DMS153 treated with DMSO at 0.1 percent for 48 hours (cell line): Measurements from ENCODE around the gene GOLGA6L1.
"Not testable (repeated sequence)": the region's sequence is repeated elsewhere in the genome, so short reads cannot be mapped to it uniquely, and the experiment has no call there.

Source experiments
- DNase-seq: peaks from one replicate; lab custom pipeline; 2025; ENCODE audit not compliant: unreplicated experiment; lab: John Stamatoyannopoulos, UW

Gene GOLGA6L1, protein sequence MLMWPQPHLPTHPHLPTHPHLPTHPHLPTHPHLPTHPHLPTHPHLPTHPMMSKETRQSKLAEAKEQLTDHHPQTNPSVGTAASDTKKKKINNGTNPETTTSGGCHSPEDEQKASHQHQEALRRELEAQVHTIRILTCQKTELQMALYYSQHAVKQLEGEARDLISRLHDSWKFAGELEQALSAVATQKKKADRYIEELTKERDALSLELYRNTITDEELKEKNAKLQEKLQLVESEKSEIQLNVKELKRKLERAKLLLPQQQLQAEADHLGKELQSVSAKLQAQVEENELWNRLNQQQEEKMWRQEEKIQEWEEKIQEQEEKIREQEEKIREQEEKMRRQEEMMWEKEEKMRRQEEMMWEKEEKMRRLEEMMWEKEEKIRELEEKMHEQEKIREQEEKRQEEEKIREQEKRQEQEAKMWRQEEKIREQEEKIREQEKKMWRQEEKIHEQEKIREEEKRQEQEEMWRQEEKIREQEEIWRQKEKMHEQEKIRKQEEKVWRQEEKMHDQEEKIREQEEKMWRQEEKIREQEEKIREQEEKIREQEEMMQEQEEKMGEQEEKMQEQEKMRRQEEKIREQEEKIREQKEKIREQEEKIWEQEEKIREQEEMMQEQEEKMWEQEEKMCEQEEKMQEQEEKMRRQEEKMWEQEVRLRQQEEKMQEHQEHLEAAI

DNA sequence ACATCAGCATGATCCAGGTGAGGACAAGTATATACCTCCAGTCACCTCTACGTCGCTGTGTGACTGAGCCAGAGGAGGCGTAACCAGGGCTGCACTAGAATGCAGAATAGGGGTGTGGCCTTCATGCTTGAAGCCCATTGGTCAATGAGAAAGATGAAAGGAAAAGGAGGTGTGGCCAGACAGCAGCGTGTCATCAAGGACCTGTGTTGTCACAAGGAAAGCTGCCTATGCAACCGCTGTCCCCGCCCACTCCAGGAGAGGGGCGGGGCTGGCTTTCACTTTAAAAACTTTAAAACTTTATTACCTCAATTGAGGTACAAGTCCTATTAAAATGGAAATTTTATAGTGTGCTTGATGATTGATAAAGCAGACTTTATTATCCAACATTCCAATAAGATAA, at the start of gene GOLGA6L1:
TSS of gene GOLGA6L1 (minus strand) at position 101 of the 400 bp plus-strand sequence. CDS start at position 10, 91 bp downstream.
- DNase-seq, result not testable (repeated sequence)

- not testable (repeated sequence) for DNase-seq
Measured at GRCh38 chr15:23181201-23181600, 44.6 kb upstream of the GOLGA6L1 start.

- DNase-seq, result not testable (repeated sequence)
Measured at GRCh38 chr15:23180547-23180927, 43.9 kb upstream of the GOLGA6L1 start.

GRCh38 chr15:23179768-23180546, 43.3 kb upstream of the GOLGA6L1 start:
- DNase-seq, result not testable (repeated sequence)

DNA sequence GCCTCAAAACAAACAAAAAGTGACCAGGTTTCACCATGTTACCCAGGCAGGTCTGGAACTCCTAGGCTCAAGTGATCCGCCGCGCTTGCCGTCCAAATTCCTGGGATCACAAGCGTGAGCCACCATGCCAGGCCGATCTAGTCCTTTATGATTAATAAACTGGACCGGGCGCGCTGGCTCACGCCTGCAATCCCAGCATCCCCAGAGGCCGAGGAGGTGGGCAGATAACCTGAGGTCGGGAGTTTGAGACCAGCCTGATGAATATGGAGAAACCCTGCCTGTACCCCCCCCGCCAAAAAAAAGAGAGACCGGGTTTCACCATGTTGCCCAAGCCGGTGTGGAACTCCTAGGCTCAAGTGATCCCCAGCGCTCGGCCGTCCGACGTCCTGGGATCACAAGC, 40.1 kb upstream of the GOLGA6L1 start:
- DNase-seq, result not testable (repeated sequence)

DNA sequence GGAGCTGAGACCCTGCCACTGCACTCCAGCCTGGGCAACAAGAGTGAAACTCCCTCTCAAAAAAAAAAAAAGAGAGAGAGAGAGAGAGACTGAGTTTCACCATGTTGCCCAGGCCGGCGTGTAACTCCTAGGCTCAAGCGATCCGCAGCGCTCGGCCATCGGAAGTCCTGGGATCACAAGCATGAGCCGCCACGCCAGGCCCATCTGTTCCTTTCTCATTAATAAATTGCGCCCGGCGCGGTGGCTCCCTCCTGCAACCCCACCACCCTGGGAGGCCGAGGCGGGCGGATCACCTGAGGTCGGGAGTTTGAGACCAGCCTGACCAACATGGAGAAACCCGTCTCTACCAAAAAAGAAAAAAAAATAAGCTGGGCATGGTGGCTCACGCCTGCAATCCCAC, 39.0 kb upstream of the GOLGA6L1 start:
- not testable (repeated sequence) for DNase-seq

GRCh38 chr15:23174609-23175140, 38.1 kb upstream of the GOLGA6L1 start:
- not testable (repeated sequence) for DNase-seq

DNA sequence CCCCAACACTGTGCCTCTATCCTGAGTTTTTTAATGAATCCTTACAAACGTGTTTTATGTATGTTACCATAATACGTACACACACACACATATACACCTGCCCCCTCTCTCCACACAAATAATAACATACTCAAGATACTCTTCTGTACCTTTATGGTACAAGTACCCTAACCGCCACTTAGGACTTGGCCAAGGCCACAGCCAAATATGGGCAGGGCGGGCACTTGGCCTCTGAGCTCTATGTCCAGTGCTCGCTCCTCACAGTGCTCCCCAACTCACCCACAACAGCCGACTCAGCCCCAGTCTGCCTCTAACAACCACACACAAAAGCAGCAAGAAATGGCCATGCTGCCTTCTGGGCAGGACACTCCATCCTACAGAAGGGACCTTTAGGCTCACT, 3.8 kb downstream of the GOLGA6L1 start:
- DNase-seq, result not testable (repeated sequence)

DNA sequence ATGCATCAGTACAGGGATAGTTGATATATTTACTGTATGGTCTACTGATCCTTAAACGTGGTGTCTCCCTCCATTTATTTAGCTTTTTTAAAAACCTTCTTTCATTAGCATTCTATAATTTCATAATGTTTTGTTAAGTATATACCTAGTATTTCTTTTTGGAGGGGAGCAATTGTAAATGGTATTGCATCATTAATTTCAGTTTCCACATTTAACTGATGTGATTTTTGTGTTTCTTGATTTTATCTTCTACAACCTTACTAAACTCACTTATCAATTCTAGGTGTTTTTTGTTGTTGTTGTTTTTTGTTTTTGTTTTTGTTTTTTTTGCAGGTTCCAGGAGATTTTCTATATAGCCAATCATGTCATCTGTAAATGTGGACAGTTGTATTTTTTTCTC, 18.4 kb downstream of the GOLGA6L1 start:
- no peak for DNase-seq

- no peak for DNase-seq
Measured at GRCh38 chr15:23095796-23096195, 40.8 kb downstream of the GOLGA6L1 start.

- DNase-seq, result no peak
Measured at GRCh38 chr15:23083115-23083514, 53.5 kb downstream of the GOLGA6L1 start.

- DNase-seq, result not testable (repeated sequence)
Measured at GRCh38 chr15:23081996-23082737, 54.5 kb downstream of the GOLGA6L1 start.

DNA sequence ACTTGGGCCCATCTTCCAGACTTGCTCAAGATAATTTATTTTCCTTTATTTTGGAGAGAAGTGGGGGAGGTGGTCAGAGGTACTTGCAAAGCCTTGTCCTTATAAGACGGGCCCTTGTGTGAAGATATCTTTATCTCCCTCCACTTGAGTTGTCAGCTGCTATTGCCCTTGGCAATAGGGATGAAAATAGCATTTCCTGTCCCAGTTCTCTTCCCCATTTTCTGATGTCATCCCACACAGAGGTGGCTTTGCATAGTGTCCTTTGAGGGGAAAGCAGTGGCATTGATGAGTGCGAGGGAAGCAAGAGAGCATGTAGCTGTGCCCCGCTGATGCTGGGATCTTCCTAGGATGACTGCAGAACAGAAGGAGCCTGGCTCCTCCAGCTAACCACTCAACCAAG, 55.4 kb downstream of the GOLGA6L1 start:
- no peak for DNase-seq

DNA sequence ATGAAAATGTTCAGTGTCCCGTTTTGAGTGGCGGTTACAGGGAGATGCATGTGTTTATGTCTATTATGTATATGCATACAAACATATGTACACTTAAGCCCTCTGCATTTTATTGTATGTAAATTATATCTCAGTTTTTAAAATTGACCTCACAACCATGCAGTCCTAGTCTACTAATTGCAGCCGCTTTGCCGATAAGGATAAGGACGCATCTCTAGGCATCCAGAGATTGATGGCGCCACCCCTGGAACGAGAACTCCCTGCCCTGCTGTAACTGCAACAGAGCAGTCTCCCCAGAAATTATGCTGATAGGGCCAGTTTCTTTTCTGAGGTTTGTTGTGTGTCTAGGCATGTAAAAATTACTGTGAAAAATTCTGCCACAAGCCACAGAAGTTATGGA, 56.9 kb downstream of the GOLGA6L1 start:
- DNase-seq, result no peak
